HL-60/S4 (cell line): ENCODE data around the gene ARL16.

ENCODE experiments used
- in situ Hi-C: fragments of 300-500 bp; cut with MboI; formaldehyde crosslinking; loops from 2 replicates; pipeline ENCODE4 v1.14.3; 2022; ENCODE audit warnings: low sequenced_read_pairs

The ARL16 gene

GRCh38 chr17:81683584-81684441, at the start of gene ARL16, which contains the start of gene HGS:
TSS of gene ARL16 (minus strand) at chr17:81683797. CDS start at chr17:81683753, 44 bp downstream.
TSS of gene HGS (plus strand) at chr17:81684011. CDS start at chr17:81684067, 56 bp downstream.
- in situ Hi-C loops: no loop called here

GRCh38 chr17:81727324-81728031, 43.9 kb upstream of the ARL16 start:
- in situ Hi-C loops: no loop called here

- in situ Hi-C loops: no loop called here
These were observed 42.4 kb upstream of the ARL16 start for GRCh38 chr17:81726004-81726403.

- in situ Hi-C loops: no loop called here
These were observed 41.8 kb upstream of the ARL16 start for GRCh38 chr17:81725439-81725838.

GRCh38 chr17:81723651-81724209, 40.1 kb upstream of the ARL16 start:
- in situ Hi-C loops: no loop called here

GRCh38 chr17:81722184-81723120, 38.9 kb upstream of the ARL16 start:
- in situ Hi-C loops: no loop called here

GRCh38 chr17:81720267-81721071, 36.9 kb upstream of the ARL16 start:
- in situ Hi-C loops: no loop called here

GRCh38 chr17:81719410-81720266, 36.0 kb upstream of the ARL16 start:
- in situ Hi-C loops: no loop called here

- in situ Hi-C loops: no loop called here
These were observed 34.1 kb upstream of the ARL16 start for GRCh38 chr17:81717766-81718089.

GRCh38 chr17:81717049-81717765, 33.6 kb upstream of the ARL16 start:
- in situ Hi-C loops: no loop called here

GRCh38 chr17:81716674-81716996, 33.0 kb upstream of the ARL16 start:
- in situ Hi-C loops: no loop called here

GRCh38 chr17:81715872-81716673, 32.5 kb upstream of the ARL16 start:
- in situ Hi-C loops: no loop called here

- in situ Hi-C loops: no loop called here
These were observed 31.7 kb upstream of the ARL16 start for GRCh38 chr17:81715107-81715871.

GRCh38 chr17:81714412-81715106, 31.0 kb upstream of the ARL16 start:
- in situ Hi-C loops: no loop called here

- in situ Hi-C loops: no loop called here
These were observed 30.2 kb upstream of the ARL16 start for GRCh38 chr17:81713556-81714411.
